ENCODE results near the gene STAMBPL1. TPM values are rescaled to one million over a fixed set of nuclear protein-coding genes. Genes with fewer than 3 reads are reported as not detected.

The STAMBPL1 gene
- polyA plus RNA-seq, 1 donor from 2014 or later: 21.9 TPM

- Histone ChIP-seq H3K9ac (ENCODE audit: low read length) (no peak overlapping the region), H3K4me3 (ENCODE audit: low read length) (no peak overlapping the region), H3K79me2 (replicated peaks; ENCODE audit: insufficient read depth, low read length) (no peaks in the 10 kb centered on the region), H3K9me2 (ENCODE audit: insufficient read depth, low read length) (no peaks in the 10 kb centered on the region), H3K27ac (ENCODE audit: low read length) (no peak overlapping the region), H3K27me3 (ENCODE audit: insufficient read depth, low read depth, low read length) (no peaks in the 10 kb centered on the region), H4K20me1 (ENCODE audit: insufficient read depth) (no peaks in the 10 kb centered on the region), H3K36me3 (ENCODE audit: insufficient read depth, low read length) (no peaks in the 10 kb centered on the region), H3K4me2 (ENCODE audit: low read length) (no peak overlapping the region), H3K9me3 (ENCODE audit: low read length) (no peaks in the 10 kb centered on the region), H2AFZ (ENCODE audit: low read depth, low read length) (no peak overlapping the region), H3F3A (ENCODE audit: insufficient read depth, low read length, poor library complexity, severe bottlenecking) (no peaks in the 10 kb centered on the region)
- TF ChIP-seq RAD21 (conservative IDR thresholded peaks at IDR 0.05) (no peak), SMC3 (conservative IDR thresholded peaks at IDR 0.05; ENCODE audit: poor library complexity) (no peak), EP300 (conservative IDR thresholded peaks at IDR 0.05; ENCODE audit: poor library complexity, severe bottlenecking) (no peak), MXI1 (conservative IDR thresholded peaks at IDR 0.05; ENCODE audit: poor library complexity, severe bottlenecking) (no peak), EZH2 (IDR thresholded peaks at IDR 0.05; ENCODE audit: borderline replicate concordance, insufficient read depth, low read length, poor library complexity, severe bottlenecking) (no peak), CTCF (IDR thresholded peaks at IDR 0.05; ENCODE audit: poor library complexity, severe bottlenecking) (no peak), TAF1 (IDR thresholded peaks at IDR 0.05; ENCODE audit: low read depth) (no peak), REST (IDR thresholded peaks at IDR 0.05; ENCODE audit: borderline replicate concordance) (no peak), POLR2AphosphoS5 (IDR thresholded peaks at IDR 0.05) (no peak)
These were observed 58.0 kb downstream of the STAMBPL1 start for GRCh38 chr10:88938039-88938438.

- TF ChIP-seq EP300 (conservative IDR thresholded peaks at IDR 0.05; ENCODE audit: poor library complexity, severe bottlenecking): no peak
- TF ChIP-seq REST (IDR thresholded peaks at IDR 0.05; ENCODE audit: borderline replicate concordance): no peak
- TF ChIP-seq RAD21 (conservative IDR thresholded peaks at IDR 0.05): no peak
- no peak for TF ChIP-seq MXI1 (conservative IDR thresholded peaks at IDR 0.05; ENCODE audit: poor library complexity, severe bottlenecking)
- TF ChIP-seq EZH2 (IDR thresholded peaks at IDR 0.05; ENCODE audit: borderline replicate concordance, insufficient read depth, low read length, poor library complexity, severe bottlenecking): no peak
- Histone ChIP-seq H3K9ac (ENCODE audit: low read length) (no peak overlapping the region), H4K20me1 (ENCODE audit: insufficient read depth) (no peaks in the 10 kb centered on the region)
These were observed 58.9 kb downstream of the STAMBPL1 start for GRCh38 chr10:88938938-88939337.

More at GRCh38 chr10:88938938-88939337, 58.9 kb downstream of the STAMBPL1 start:
- Histone ChIP-seq H3K4me2 (ENCODE audit: low read length) (no peak overlapping the region), H3K79me2 (replicated peaks; ENCODE audit: insufficient read depth, low read length) (no peaks in the 10 kb centered on the region), H3F3A (ENCODE audit: insufficient read depth, low read length, poor library complexity, severe bottlenecking) (no peaks in the 10 kb centered on the region), H2AFZ (ENCODE audit: low read depth, low read length) (no peak overlapping the region), H3K9me3 (ENCODE audit: low read length) (no peaks in the 10 kb centered on the region), H3K27me3 (ENCODE audit: insufficient read depth, low read depth, low read length) (no peaks in the 10 kb centered on the region), H3K27ac (ENCODE audit: low read length) (no peak overlapping the region), H3K9me2 (ENCODE audit: insufficient read depth, low read length) (no peaks in the 10 kb centered on the region), H3K36me3 (ENCODE audit: insufficient read depth, low read length) (no peaks in the 10 kb centered on the region), H3K4me3 (ENCODE audit: low read length) (no peak overlapping the region)

Measured in neural cell (in vitro differentiated cells).